Ovary (tissue), 9 donors: ENCODE measurements around the gene KLC1. TPM values are rescaled to one million over a fixed set of nuclear protein-coding genes. Genes with fewer than 3 reads are reported as not detected.
A peak's percentile ranks its signal among the peaks of the same experiment; 100 is the strongest.

ENCODE experiments used
- DNase-seq, 5 donors: peaks; one replicate each; pipeline ENCODE4 v3.0.0-alpha.2; 2019 to 2020
- H3K27ac ChIP-seq, 2 donors: fragments of 200-600 bp; one replicate each; pipeline versions ENCODE4 v1.5.1 to v1.8.0; 2019 to 2022
- H3K27me3 ChIP-seq: fragments of 200-600 bp; one replicate; pipeline ENCODE4 v1.8.0; 2022
- H3K36me3 ChIP-seq: fragments of 200-600 bp; sonication (generic); one replicate; pipeline ENCODE4 v1.5.1; 2019
- H3K4me1 ChIP-seq: one replicate; pipeline ENCODE4 v1.8.1; 2013; ENCODE audit warnings: mild to moderate bottlenecking, moderate library complexity; ENCODE audit not compliant: insufficient read depth
- H3K4me3 ChIP-seq: fragments of 200-600 bp; sonication (generic); one replicate; pipeline ENCODE4 v1.5.1; 2017
- H3K9me3 ChIP-seq, 2 donors: fragments of 200-600 bp in 1 of 2; sonication (generic) in 1 of 2; one replicate each; pipeline versions ENCODE4 v1.5.1 to v1.8.1; 2013 to 2019; ENCODE audit warnings: mild to moderate bottlenecking in 1 of 2, moderate library complexity in 1 of 2
- EP300 ChIP-seq: sonication (generic); formaldehyde crosslinking; IDR thresholded peaks from one replicate; pipeline ENCODE4 v1.6.1; 2017; ENCODE audit warnings: antibody characterized with exemption
- POLR2A ChIP-seq: fragments of 450-650 bp; IDR thresholded peaks from one replicate; pipeline ENCODE4 v1.6.1; 2017; ENCODE audit warnings: antibody characterized with exemption, mild to moderate bottlenecking, moderate library complexity
- WGBS, 3 donors: extraction: QIAGEN DNeasy Blood & Tissue Kit in 1 of 3; methylation state at CpG; one replicate each; pipeline versions ENCODE4 v1.1.5 to v1.1.7; 2013 to 2017; 5-methylcytosine and 5-hydroxymethylcytosine counted together
- intact Hi-C, 4 donors: fragments of 100-400 bp; cut with DNase I; formaldehyde crosslinking; loops; one replicate each; pipeline versions ENCODE4 v1.11.0 to v1.15.1; 2022 to 2023
- polyA plus RNA-seq, 2 donors: library from polyadenylated mRNA; stranded (reverse); fragments of 200-250 nt in 1 of 2; fragments of 350-450 nt in 1 of 2; fragmentation: Illumina TruSeq in 1 of 2; extraction: RNeasy Lipid Tissue Mini Kit (QIAGEN cat#74804) in 1 of 2; gene quantifications; one replicate each; pipeline ENCODE4 v1.2.3, GENCODE V29; 2013 to 2014
- total RNA-seq, 7 donors: library from RNA; depleted of rRNA in 2 of 7; stranded (reverse); fragments of >200 nt in 2 of 7; fragmentation: NEBNext Ultra II Directional in 3 of 7; extraction: Animal tissue kit (Norgen Biotek cat#: 25700) in 3 of 7; gene quantifications; one replicate each; pipeline versions ENCODE4 v1.1.0 to v1.2.4, GENCODE V29; 2016 to 2023
- TF ChIP-seq, protein P1 (sequence below), 3 donors: fragments of 450-650 bp in 2 of 3; fragments of 200-600 bp in 1 of 3; IDR thresholded peaks; one replicate each; pipeline versions ENCODE4 v1.5.1 to v1.8.0; 2016 to 2022; ENCODE audit warnings: antibody characterized with exemption in 3 of 3, mild to moderate bottlenecking in 1 of 3
- donor health status: DM: no; HTN: no; CAD: no; lungs with moderate emphysema.
- donor health status: DM: no; HTN: no; CAD: no.
- donor health status: Bipolar disorder and iron deficiency.
- donor health status: DM: yes; HTN: yes; CAD: no.
- donor health status: DM: no; HTN: no; CAD: no.
- donor health status: DM: yes; HTN: yes; CAD: no.

Gene KLC1
- total and polyA plus RNA-seq, 9 donors = 80.0 to 191 (median 149) TPM

DNA sequence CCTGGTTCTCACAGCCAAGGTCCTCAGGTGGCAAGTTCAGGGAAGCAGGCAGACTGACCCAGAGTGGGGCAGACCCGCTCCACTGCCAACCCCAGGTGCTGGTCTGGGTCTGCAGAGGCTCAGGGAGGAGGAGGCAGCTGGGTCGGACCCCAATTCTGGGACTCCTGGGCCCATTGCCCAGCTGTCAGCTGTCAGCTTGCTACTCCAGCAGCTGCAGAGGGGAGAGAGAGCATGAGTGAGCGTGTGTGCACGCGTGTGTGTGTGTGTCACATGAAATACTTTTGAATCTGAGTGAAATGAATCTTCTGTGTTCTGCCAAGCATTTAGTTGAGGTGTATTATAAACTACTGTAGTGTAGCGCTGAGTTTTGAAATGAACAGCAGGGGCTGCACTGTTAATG, 55.5 kb downstream of the KLC1 start:
- intact Hi-C loops = no loop called here
- H3K36me3 ChIP-seq = no peaks in the 10 kb centered on the region
- H3K4me3 ChIP-seq = no peak overlapping the region
- no peak overlapping the region for H3K27ac ChIP-seq
- TF ChIP-seq POLR2A = no peak
- TF ChIP-seq, protein P1, sequence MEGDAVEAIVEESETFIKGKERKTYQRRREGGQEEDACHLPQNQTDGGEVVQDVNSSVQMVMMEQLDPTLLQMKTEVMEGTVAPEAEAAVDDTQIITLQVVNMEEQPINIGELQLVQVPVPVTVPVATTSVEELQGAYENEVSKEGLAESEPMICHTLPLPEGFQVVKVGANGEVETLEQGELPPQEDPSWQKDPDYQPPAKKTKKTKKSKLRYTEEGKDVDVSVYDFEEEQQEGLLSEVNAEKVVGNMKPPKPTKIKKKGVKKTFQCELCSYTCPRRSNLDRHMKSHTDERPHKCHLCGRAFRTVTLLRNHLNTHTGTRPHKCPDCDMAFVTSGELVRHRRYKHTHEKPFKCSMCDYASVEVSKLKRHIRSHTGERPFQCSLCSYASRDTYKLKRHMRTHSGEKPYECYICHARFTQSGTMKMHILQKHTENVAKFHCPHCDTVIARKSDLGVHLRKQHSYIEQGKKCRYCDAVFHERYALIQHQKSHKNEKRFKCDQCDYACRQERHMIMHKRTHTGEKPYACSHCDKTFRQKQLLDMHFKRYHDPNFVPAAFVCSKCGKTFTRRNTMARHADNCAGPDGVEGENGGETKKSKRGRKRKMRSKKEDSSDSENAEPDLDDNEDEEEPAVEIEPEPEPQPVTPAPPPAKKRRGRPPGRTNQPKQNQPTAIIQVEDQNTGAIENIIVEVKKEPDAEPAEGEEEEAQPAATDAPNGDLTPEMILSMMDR (IDR thresholded peaks at IDR 0.05) = no peak
- no peak for TF ChIP-seq EP300
- H3K4me1 ChIP-seq = peaks cover 8% of the 10 kb centered on the region
- no peaks in the 10 kb centered on the region for H3K27me3 ChIP-seq
- H3K9me3 ChIP-seq = no peaks in the 10 kb centered on the region
- WGBS, 3 donors = 54 to 68% (median 63%) methylated on average over 6 of the region's 6 CpGs
- peak in 1 of 5 donors; percentile 27 for DNase-seq

DNA sequence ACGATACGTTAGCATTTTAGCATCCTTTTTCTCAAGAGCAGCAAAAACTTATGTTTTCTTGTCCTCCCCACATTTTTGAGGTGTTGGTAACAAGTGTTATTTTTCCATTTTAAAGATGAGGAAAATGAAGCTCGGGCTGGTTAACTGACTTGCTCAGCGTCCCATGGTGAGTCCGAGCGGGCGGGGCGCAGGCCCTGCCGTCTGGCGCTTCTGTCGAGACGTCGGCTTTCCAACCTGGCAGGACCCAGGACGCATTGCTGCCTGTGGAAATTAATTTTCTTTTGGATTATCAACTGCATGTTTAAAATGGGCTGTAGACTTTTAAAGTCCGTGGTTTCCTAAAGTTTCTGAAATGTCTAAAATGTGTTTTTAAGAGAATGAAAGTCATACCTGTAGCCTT, 55.9 kb downstream of the KLC1 start:
- Histone ChIP-seq H3K4me3 (no peak overlapping the region), H3K36me3 (no peaks in the 10 kb centered on the region), H3K27ac (no peak overlapping the region), H3K4me1 (peaks cover 7% of the 10 kb centered on the region), H3K9me3 (no peaks in the 10 kb centered on the region), H3K27me3 (no peaks in the 10 kb centered on the region)
- intact Hi-C loops = no loop called here
- 86 to 88% (median 86%) methylated on average over 15 of the region's 15 CpGs for WGBS, 3 donors
- no peak for DNase-seq
- TF ChIP-seq, protein P1 (IDR thresholded peaks at IDR 0.05) = no peak
- TF ChIP-seq EP300 (no peak), POLR2A (no peak)

DNA sequence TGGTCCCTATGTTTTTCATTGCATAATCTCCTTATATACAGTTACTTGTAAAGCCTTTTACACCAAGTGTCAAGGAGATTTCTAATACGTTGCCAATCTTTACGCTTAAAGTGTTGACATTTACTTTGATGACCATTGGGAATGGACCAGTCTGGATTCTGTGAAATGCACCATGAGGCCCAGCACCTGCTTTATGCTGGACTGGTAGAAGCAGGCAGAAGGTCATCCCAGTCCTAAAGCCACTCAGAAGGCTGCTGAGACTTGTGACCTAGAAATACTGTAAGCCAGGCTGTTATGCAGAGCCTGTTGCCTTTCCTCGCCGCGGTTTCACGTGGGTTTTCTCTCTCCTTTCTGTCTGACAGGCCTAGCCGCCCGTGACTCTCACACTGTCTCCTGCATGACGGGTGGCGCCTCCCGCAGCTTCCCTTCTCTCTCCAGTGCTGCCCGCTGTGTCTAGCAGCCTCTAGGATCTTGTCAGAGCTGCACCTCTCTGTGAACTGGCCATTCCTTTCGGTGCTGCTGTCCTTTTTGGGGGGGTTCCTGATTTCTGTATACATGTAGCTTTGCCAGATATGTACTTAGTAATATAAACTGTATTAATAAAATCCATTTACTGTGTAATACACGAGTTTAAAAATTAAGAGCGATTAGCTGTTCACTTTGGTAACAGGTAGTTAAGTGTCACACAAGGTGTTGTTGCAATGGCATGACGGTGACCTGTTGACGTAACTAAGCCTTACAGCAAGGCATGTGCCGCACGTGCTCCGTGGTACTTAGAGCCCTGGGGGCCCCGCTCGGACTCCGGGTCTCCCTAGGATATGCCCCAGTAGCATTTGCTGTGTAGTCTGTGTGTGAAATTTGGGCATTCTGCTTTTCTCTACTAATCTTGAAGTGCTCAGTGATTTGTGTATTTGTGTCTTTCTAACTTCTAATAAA, 56.5 kb downstream of the KLC1 start:
- TF ChIP-seq POLR2A = no peak
- TF ChIP-seq, protein P1 (IDR thresholded peaks at IDR 0.05) = no peak
- no peak for TF ChIP-seq EP300
- intact Hi-C loops = no loop called here
- Histone ChIP-seq H3K4me3 (no peak overlapping the region), H3K36me3 (no peaks in the 10 kb centered on the region), H3K9me3 (no peaks in the 10 kb centered on the region), H3K27me3 (no peaks in the 10 kb centered on the region), H3K27ac (no peak overlapping the region), H3K4me1 (peaks cover 5% of the 10 kb centered on the region)
- peak in 1 of 5 donors; percentile 34 for DNase-seq
- 88 to 92% (median 91%) methylated on average over 23 of the region's 23 CpGs for WGBS, 3 donors

DNA sequence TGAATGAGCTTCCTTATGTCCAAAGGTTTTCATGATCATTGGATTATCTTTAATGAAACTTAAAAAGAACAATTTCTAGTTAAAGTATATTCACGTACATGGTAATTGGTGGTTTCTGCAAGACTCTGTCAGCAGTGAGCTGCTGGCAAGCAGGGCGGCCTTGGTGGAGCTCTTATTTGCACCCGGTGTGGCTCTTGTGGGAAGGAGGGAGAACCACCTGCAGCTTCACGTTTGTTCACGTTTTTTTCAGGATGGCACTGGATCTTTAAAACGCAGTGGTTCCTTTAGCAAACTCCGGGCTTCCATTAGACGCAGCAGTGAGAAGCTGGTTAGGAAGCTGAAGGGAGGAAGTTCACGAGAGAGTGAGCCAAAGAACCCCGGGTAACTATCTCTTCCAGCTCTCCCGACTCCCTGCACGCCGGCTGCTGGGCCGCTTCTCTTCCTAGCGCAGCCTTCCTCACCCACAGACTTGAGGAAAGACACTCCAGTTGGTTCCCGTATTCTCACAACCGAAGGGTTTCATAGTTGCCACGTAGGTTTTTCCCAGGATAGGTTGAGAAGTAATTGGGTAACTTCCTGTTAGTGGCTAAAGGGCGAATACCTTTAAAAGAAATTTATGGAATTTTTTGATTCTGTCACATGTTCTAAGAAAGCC, 57.9 kb downstream of the KLC1 start:
- no peak overlapping the region for H3K27ac ChIP-seq

More for the DNA sequence above, 57.9 kb downstream of the KLC1 start:
- no peaks in the 10 kb centered on the region for H3K36me3 ChIP-seq
- WGBS, 3 donors = 24 to 58% (median 30%) methylated on average over 19 of the region's 19 CpGs
- H3K9me3 ChIP-seq = no peaks in the 10 kb centered on the region
- peak in 1 of 5 donors; percentile 43 for DNase-seq
- H3K27me3 ChIP-seq = no peaks in the 10 kb centered on the region
- H3K4me1 ChIP-seq = peaks cover 5% of the 10 kb centered on the region
- H3K4me3 ChIP-seq = no peak overlapping the region
- intact Hi-C loops = no loop called here
- no peak for TF ChIP-seq EP300
- no peak for TF ChIP-seq POLR2A
